ENCODE data around the gene SERINC2.
"Not testable (repeated sequence)": the region's sequence is repeated elsewhere in the genome, so short reads cannot be mapped to it uniquely, and the experiment has no call there.

The SERINC2 gene

DNA sequence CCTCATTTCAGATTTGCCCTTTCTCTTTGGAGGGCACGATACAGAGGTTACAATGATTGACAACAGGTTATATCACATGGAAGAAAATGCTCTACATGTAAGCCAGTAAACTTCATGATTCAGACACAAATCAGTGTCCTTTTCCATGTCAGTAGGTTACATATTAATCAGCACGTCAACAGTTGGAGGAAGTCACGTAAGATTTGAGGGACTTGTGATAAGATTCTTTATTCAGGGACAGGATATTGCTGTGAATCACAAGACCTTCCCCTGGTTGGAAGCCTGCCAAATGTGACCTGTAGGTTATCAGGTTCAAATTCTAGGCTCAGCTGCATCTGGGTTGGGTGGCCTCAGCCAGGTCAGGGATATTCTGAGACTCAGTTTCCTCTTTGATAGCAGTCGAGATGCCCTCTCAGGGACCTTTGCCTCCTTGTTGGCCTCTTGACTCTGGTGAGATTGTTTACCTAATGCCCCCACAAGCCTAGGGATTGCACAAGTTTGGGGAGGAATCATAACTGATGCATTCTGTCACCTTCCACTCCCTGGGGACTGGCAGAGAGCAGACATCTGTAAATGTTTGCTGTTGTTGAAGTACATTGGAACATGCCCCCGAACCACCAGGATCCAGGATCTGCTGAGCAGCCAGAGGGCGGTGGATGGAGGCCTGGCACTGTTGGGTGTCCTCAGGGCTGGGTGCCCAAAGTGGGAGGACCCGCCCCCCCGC lies 31.9 kb downstream of the SERINC2 start:
- Mint-ChIP-seq H3K36me3 (ENCODE audit: low read depth) (no peaks in the 10 kb centered on the region), H3K4me3 (no peak overlapping the region), H3K4me1 (ENCODE audit: low read depth) (no peaks in the 10 kb centered on the region), H3K9me3 (no peaks in the 10 kb centered on the region), H3K27me3 (peaks cover 6% of the 10 kb centered on the region), H3K27ac (no peak overlapping the region)

DNA sequence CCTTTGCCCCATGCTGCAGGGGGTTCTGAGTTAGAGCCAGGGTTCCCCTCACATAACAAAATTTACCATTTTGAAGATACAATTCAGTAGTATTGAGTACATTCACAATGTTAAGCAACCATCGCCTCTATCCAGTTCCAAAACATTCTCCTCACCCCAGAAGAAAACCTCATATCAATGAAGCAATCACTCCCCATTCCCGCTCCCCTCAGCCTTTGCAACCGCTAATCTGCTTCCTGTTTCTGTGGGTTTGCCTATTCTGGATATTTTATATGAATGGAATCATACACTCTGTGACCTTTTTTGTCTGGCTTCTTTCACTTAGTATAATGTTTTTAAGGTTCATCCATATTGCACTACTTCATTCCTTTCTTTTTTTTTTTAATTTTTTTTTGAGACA lies 32.9 kb downstream of the SERINC2 start:
- Mint-ChIP-seq H3K27ac (no peak overlapping the region), H3K27me3 (peaks cover 14% of the 10 kb centered on the region), H3K9me3 (peaks cover 7% of the 10 kb centered on the region), H3K36me3 (ENCODE audit: low read depth) (no peaks in the 10 kb centered on the region), H3K4me1 (ENCODE audit: low read depth) (no peaks in the 10 kb centered on the region), H3K4me3 (no peak overlapping the region)

- H3K4me1 Mint-ChIP-seq (ENCODE audit: low read depth), result no peaks in the 10 kb centered on the region
- no peak overlapping the region for H3K4me3 Mint-ChIP-seq
- H3K36me3 Mint-ChIP-seq (ENCODE audit: low read depth), result no peaks in the 10 kb centered on the region
- peaks cover 14% of the 10 kb centered on the region for H3K9me3 Mint-ChIP-seq
- peaks cover 21% of the 10 kb centered on the region for H3K27me3 Mint-ChIP-seq
- H3K27ac Mint-ChIP-seq, result no peak overlapping the region
Observed at GRCh38 chr1:31447210-31447609, 34.2 kb downstream of the SERINC2 start.

DNA sequence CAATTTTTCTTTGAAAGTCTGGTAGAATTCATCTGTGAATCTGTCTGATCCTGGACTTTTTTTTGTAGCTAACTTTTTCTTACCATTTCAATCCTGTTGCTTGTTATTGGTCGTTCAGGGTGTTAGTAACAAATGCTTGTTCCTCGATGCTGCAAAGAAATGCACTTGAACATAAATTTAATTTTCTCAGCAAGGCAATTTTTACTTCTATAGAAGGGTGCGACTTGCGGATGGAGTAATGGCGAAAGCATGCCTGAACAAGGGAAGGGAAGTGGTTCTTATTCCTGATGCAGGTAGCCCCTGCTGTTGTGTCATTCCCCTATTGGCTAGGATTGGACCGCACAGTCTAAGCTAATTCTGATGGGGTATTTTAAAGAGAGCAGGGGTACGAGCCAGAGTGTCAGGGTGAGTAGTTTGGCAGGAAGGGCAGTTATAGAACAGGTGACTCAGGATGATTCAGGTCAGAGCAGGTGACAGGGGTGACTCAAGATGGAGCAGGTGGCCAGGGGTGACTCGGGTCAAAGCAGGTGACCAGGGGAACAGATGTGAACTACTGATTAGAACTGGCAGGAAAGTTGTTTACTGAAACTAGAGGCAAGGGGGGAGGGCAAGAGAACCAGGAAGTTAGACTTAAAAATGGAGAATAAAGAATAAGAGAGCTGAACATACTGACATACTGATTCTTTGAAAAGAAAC lies 40.5 kb downstream of the SERINC2 start:
- Mint-ChIP-seq H3K27me3 (peaks cover 43% of the 10 kb centered on the region), H3K4me1 (ENCODE audit: low read depth) (no peaks in the 10 kb centered on the region), H3K36me3 (ENCODE audit: low read depth) (no peaks in the 10 kb centered on the region), H3K9me3 (peaks cover 44% of the 10 kb centered on the region), H3K27ac (no peak overlapping the region), H3K4me3 (no peak overlapping the region)

- Mint-ChIP-seq H3K36me3 (ENCODE audit: low read depth) (no peaks in the 10 kb centered on the region), H3K9me3 (peaks cover 37% of the 10 kb centered on the region), H3K27me3 (peaks cover 35% of the 10 kb centered on the region), H3K4me3 (no peak overlapping the region), H3K4me1 (ENCODE audit: low read depth) (no peaks in the 10 kb centered on the region), H3K27ac (no peak overlapping the region)
Observed at GRCh38 chr1:31458287-31458896, 45.4 kb downstream of the SERINC2 start.

GRCh38 chr1:31460027-31460426 lies 47.0 kb downstream of the SERINC2 start:
- Mint-ChIP-seq H3K4me1 (ENCODE audit: low read depth) (no peaks in the 10 kb centered on the region), H3K27ac (no peak overlapping the region), H3K9me3 (peaks cover 32% of the 10 kb centered on the region), H3K27me3 (peaks cover 32% of the 10 kb centered on the region), H3K4me3 (no peak overlapping the region), H3K36me3 (ENCODE audit: low read depth) (no peaks in the 10 kb centered on the region)

DNA sequence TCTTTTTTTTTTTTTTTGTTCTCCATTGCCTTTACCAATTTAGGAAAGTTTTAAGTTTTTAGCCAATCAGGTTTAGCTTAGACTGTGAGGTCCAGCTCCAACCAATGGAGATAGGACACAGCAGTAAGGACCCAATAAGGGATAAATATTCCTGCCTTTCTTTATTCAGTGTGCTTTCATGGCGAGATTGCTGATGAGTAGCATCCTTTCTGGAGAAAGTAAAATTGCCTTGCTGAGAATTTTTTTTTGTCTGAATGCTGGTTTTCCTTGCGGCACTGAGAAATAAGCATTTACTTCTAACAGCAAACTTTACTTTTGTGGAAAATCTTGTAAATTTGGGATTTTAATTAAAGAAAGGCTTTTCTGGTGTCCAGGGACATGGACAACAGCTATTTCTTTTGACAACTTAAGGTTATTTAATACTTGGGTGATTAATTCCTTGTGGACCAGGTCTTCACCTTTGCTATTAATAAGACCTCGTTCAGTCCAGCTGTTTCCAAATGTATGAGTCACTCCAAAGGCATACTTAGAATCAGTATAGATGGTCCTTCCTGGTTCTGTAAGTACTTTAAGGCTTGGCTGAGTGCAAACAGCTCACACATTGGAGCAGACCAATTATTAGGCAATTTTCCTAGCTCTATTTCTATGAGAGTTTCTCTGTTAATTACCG lies 54.1 kb downstream of the SERINC2 start:
- no peak overlapping the region for H3K27ac Mint-ChIP-seq
- H3K4me1 Mint-ChIP-seq (ENCODE audit: low read depth), result no peaks in the 10 kb centered on the region
- H3K9me3 Mint-ChIP-seq, result peaks cover 4% of the 10 kb centered on the region
- peaks cover 20% of the 10 kb centered on the region for H3K27me3 Mint-ChIP-seq
- no peaks in the 10 kb centered on the region for H3K36me3 Mint-ChIP-seq (ENCODE audit: low read depth)
- no peak overlapping the region for H3K4me3 Mint-ChIP-seq

- Mint-ChIP-seq H3K36me3 (ENCODE audit: low read depth) (no peaks in the 10 kb centered on the region), H3K27me3 (peaks cover 15% of the 10 kb centered on the region), H3K4me3 (no peak overlapping the region)
Observed at GRCh38 chr1:31470794-31471315, 57.8 kb downstream of the SERINC2 start.

GRCh38 chr1:31471452-31472313 lies 58.7 kb downstream of the SERINC2 start:
- H3K27ac Mint-ChIP-seq; H3K4me3 Mint-ChIP-seq; H3K36me3 Mint-ChIP-seq (ENCODE audit: low read depth); H3K4me1 Mint-ChIP-seq (ENCODE audit: low read depth); H3K9me3 Mint-ChIP-seq: not testable (repeated sequence)
- H3K27me3 Mint-ChIP-seq, result peaks cover 23% of the 10 kb centered on the region

More at GRCh38 chr1:31470794-31471315, 57.8 kb downstream of the SERINC2 start:
- peaks cover 4% of the 10 kb centered on the region for H3K9me3 Mint-ChIP-seq
- no peaks in the 10 kb centered on the region for H3K4me1 Mint-ChIP-seq (ENCODE audit: low read depth)
- H3K27ac Mint-ChIP-seq, result no peak overlapping the region

- not testable (repeated sequence) for H3K9me3 Mint-ChIP-seq; H3K36me3 Mint-ChIP-seq (ENCODE audit: low read depth); H3K4me1 Mint-ChIP-seq (ENCODE audit: low read depth); H3K4me3 Mint-ChIP-seq; H3K27ac Mint-ChIP-seq
- H3K27me3 Mint-ChIP-seq, result peaks cover 27% of the 10 kb centered on the region
Observed at GRCh38 chr1:31472314-31472651, 59.3 kb downstream of the SERINC2 start.

GRCh38 chr1:31472673-31473072 lies 59.7 kb downstream of the SERINC2 start:
- H3K36me3 Mint-ChIP-seq (ENCODE audit: low read depth); H3K27ac Mint-ChIP-seq; H3K4me1 Mint-ChIP-seq (ENCODE audit: low read depth); H3K9me3 Mint-ChIP-seq; H3K4me3 Mint-ChIP-seq: not testable (repeated sequence)
- peaks cover 27% of the 10 kb centered on the region for H3K27me3 Mint-ChIP-seq

- not testable (repeated sequence) for H3K9me3 Mint-ChIP-seq; H3K36me3 Mint-ChIP-seq (ENCODE audit: low read depth); H3K27ac Mint-ChIP-seq; H3K4me1 Mint-ChIP-seq (ENCODE audit: low read depth); H3K4me3 Mint-ChIP-seq
- peaks cover 27% of the 10 kb centered on the region for H3K27me3 Mint-ChIP-seq
Observed at GRCh38 chr1:31473508-31473907, 60.5 kb downstream of the SERINC2 start.

- not testable (repeated sequence) for H3K27ac Mint-ChIP-seq; H3K9me3 Mint-ChIP-seq; H3K4me1 Mint-ChIP-seq (ENCODE audit: low read depth); H3K4me3 Mint-ChIP-seq; H3K36me3 Mint-ChIP-seq (ENCODE audit: low read depth)
- H3K27me3 Mint-ChIP-seq, result peaks cover 27% of the 10 kb centered on the region
Observed at GRCh38 chr1:31474567-31474966, 61.6 kb downstream of the SERINC2 start.
